ENCODE data around the gene AGBL2. TPM values are rescaled to one million over a fixed set of nuclear protein-coding genes. Genes with fewer than 3 reads are reported as not detected.
A peak's percentile ranks its signal among the peaks of the same experiment; 100 is the strongest.

The AGBL2 gene
- total and polyA plus RNA-seq, 9 of the 15 experiments (the other 6 are each of a cell fraction or from before 2014, with no cell fraction given): 0.57 to 6.5 (median 1.3) TPM

DNA sequence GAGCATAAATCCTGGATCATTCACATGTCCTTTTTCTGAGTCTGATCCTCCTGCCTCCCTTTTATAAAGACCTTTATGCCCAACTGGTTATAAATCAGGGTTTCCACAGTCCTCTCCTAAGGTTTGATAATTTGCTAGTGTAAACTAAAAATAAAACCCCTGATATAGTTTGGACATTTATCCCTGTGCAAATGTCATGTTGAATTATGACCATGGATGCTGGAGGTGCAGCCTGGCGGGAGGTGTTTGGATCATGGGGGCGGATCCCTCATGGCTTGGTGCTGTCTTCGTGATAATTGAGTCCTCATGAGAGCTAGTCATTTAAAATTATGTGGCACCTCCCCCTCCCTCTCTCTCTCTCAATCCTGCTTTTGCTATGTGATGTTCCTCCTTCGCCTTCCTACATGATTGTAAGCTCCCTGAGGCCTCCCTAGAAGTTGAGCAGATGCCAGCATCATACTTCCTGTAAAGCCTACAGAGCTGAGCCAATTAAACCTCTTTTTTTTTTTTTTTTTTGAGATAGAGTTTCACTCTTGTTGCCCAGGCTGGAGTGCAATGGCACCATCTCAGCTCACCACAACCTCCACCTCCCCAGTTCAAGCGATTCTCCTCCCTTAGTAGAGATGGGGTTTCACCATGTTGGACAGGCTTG lies 63.2 kb downstream of the AGBL2 start:
- in situ Hi-C loops (cut with MboI) (no loop called here), intact Hi-C loops (cut with micrococcal nuclease) (no loop called here)
- no peak for DNase-seq (ENCODE audit: extremely low read depth in 1 of 4, low spot score in 3 of 4)
- no peak overlapping the region for H3K9ac ChIP-seq (ENCODE audit: insufficient read depth in 1 of 2, low read depth in 2 of 2, low read length in 2 of 2)
- no peaks in the 10 kb centered on the region for H3K79me2 ChIP-seq (ENCODE audit: control insufficient read depth, insufficient read depth, low read length)
- H3K9me1 ChIP-seq (ENCODE audit: control insufficient read depth, insufficient read depth, low read length): no peaks in the 10 kb centered on the region
- no peaks in the 10 kb centered on the region for H3K36me3 ChIP-seq (ENCODE audit: control insufficient read depth, insufficient read depth, low read length)
- BruUV-seq (replicated peaks): no TSS peak
- no peak for ATAC-seq
- H4K20me1 ChIP-seq (replicated peaks; ENCODE audit: control insufficient read depth, insufficient read depth, low read length): no peaks in the 10 kb centered on the region
- no peak overlapping the region for H2AFZ ChIP-seq (ENCODE audit: low read depth, low read length)
- H3K27ac ChIP-seq (ENCODE audit: extremely low read depth, low read depth, low read length): no peak overlapping the region
- no peaks in the 10 kb centered on the region for H3K27me3 ChIP-seq (ENCODE audit: control insufficient read depth in 2 of 2, insufficient read depth in 2 of 2, low read length in 2 of 2)
- peaks cover 4% of the 10 kb centered on the region; the same call in 1 of the 2 replicates for H3K9me3 ChIP-seq (replicated peaks; ENCODE audit: control insufficient read depth, insufficient read depth, low read depth, low read length)
- no peak overlapping the region for H3K4me3 ChIP-seq
- 50% methylated on average over 5 of the region's 5 CpGs for WGBS (ENCODE audit: insufficient coverage, low coverage, missing lambda C conversion rate)
- ChIA-PET CTCF (ENCODE audit: low intra/inter-chr PET ratio) (no interaction called here), POLR2A (interaction anchor here (0.6 to 1.6 kb wide), 2 partner anchors 9 to 13 kb away, joined by 3 to 5 read pairs; no protein-coding TSS in a partner anchor)
- FAIRE-seq: no peak
- no peak overlapping the region for H3K4me2 ChIP-seq (ENCODE audit: insufficient read depth, low read length)
- TF ChIP-seq CBX3 (IDR thresholded peaks at IDR 0.05; ENCODE audit: borderline replicate concordance in 1 of 2, low read length in 2 of 2) (peak in 1 of 2 experiments; percentile 57; a peak in 1 of 3 replicates), POLR2H (tag; IDR thresholded peaks at IDR 0.05; ENCODE audit: low read depth) (no peak), TRIM28 (IDR thresholded peaks at IDR 0.05) (peak; percentile 64; the same call in 1 of the 2 replicates), TRIM24 (IDR thresholded peaks at IDR 0.05) (peak; percentile 29 to 68; a peak in 3 of 4 replicates), ZNF316 (IDR thresholded peaks at IDR 0.05) (peak; percentile 80)
- TF ChIP-seq, protein P1, sequence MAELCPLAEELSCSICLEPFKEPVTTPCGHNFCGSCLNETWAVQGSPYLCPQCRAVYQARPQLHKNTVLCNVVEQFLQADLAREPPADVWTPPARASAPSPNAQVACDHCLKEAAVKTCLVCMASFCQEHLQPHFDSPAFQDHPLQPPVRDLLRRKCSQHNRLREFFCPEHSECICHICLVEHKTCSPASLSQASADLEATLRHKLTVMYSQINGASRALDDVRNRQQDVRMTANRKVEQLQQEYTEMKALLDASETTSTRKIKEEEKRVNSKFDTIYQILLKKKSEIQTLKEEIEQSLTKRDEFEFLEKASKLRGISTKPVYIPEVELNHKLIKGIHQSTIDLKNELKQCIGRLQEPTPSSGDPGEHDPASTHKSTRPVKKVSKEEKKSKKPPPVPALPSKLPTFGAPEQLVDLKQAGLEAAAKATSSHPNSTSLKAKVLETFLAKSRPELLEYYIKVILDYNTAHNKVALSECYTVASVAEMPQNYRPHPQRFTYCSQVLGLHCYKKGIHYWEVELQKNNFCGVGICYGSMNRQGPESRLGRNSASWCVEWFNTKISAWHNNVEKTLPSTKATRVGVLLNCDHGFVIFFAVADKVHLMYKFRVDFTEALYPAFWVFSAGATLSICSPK (IDR thresholded peaks at IDR 0.05; ENCODE audit: borderline replicate concordance): no peak
- TF ChIP-seq, protein P2, sequence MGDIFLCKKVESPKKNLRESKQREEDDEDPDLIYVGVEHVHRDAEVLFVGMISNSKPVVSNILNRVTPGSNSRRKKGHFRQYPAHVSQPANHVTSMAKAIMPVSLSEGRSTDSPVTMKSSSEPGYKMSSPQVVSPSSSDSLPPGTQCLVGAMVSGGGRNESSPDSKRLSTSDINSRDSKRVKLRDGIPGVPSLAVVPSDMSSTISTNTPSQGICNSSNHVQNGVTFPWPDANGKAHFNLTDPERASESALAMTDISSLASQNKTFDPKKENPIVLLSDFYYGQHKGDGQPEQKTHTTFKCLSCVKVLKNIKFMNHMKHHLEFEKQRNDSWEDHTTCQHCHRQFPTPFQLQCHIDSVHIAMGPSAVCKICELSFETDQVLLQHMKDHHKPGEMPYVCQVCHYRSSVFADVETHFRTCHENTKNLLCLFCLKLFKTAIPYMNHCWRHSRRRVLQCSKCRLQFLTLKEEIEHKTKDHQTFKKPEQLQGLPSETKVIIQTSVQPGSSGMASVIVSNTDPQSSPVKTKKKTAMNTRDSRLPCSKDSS (IDR thresholded peaks at IDR 0.05; ENCODE audit: low read depth, partially characterized antibody): peak; percentile 69
- H3K4me1 ChIP-seq (replicated peaks in 1 of 2; ENCODE audit: control insufficient read depth in 2 of 2, insufficient read depth in 2 of 2, low read length in 2 of 2): no peaks in the 10 kb centered on the region

Measured in K562 (cell line).